Epithelial cell of prostate (primary cell): ENCODE results near the gene HS3ST3A1.

ENCODE experiments used
- DNase-seq: peaks from one replicate; pipeline ENCODE4 v3.0.0-alpha.2; 2011; ENCODE audit warnings: low read depth, low spot score
- H3K27ac ChIP-seq: fragments of 450-650 bp; 2 replicates; pipeline ENCODE4 v1.5.1; 2017; ENCODE audit warnings: mild to moderate bottlenecking

Gene HS3ST3A1

GRCh38 chr17:13541032-13541480 lies 60.7 kb downstream of the HS3ST3A1 start:
- DNase-seq, result no peak
- peak overlapping the region; percentile 32 for H3K27ac ChIP-seq

- DNase-seq, result no peak
- H3K27ac ChIP-seq, result peak overlapping the region; percentile 32
These were observed 61.2 kb downstream of the HS3ST3A1 start for GRCh38 chr17:13540546-13540945.

GRCh38 chr17:13539421-13539820 lies 62.3 kb downstream of the HS3ST3A1 start:
- no peak for DNase-seq
- no peak overlapping the region for H3K27ac ChIP-seq

- no peak overlapping the region for H3K27ac ChIP-seq
- DNase-seq, result no peak
These were observed 62.8 kb downstream of the HS3ST3A1 start for GRCh38 chr17:13538841-13539411.

- no peak overlapping the region for H3K27ac ChIP-seq
- DNase-seq, result no peak
These were observed 63.7 kb downstream of the HS3ST3A1 start for GRCh38 chr17:13537871-13538643.

GRCh38 chr17:13537167-13537731 lies 64.5 kb downstream of the HS3ST3A1 start:
- no peak for DNase-seq
- H3K27ac ChIP-seq, result no peak overlapping the region

- DNase-seq, result no peak
- H3K27ac ChIP-seq, result no peak overlapping the region
These were observed 66.8 kb downstream of the HS3ST3A1 start for GRCh38 chr17:13534946-13535345.

GRCh38 chr17:13531721-13532120 lies 70.0 kb downstream of the HS3ST3A1 start:
- no peak overlapping the region for H3K27ac ChIP-seq
- no peak for DNase-seq

- H3K27ac ChIP-seq, result no peak overlapping the region
- no peak for DNase-seq
These were observed 75.9 kb downstream of the HS3ST3A1 start for GRCh38 chr17:13525876-13526275.

GRCh38 chr17:13523164-13523563 lies 78.6 kb downstream of the HS3ST3A1 start:
- H3K27ac ChIP-seq, result no peak overlapping the region
- no peak for DNase-seq

- no peak overlapping the region for H3K27ac ChIP-seq
These were observed 79.0 kb downstream of the HS3ST3A1 start for GRCh38 chr17:13522749-13523148.

GRCh38 chr17:13521784-13522183 lies 79.9 kb downstream of the HS3ST3A1 start:
- no peak for DNase-seq
- no peak overlapping the region for H3K27ac ChIP-seq

More at GRCh38 chr17:13522749-13523148, 79.0 kb downstream of the HS3ST3A1 start:
- no peak for DNase-seq

- no peak overlapping the region for H3K27ac ChIP-seq
- DNase-seq, result no peak
These were observed 80.7 kb downstream of the HS3ST3A1 start for GRCh38 chr17:13520899-13521572.

GRCh38 chr17:13518261-13519000 lies 83.3 kb downstream of the HS3ST3A1 start:
- no peak overlapping the region for H3K27ac ChIP-seq
- DNase-seq, result no peak

GRCh38 chr17:13513039-13513405 lies 88.7 kb downstream of the HS3ST3A1 start:
- DNase-seq, result no peak
- no peak overlapping the region for H3K27ac ChIP-seq

GRCh38 chr17:13510062-13510461 lies 91.7 kb downstream of the HS3ST3A1 start:
- DNase-seq, result no peak
- H3K27ac ChIP-seq, result no peak overlapping the region

- H3K27ac ChIP-seq, result no peak overlapping the region
- DNase-seq, result no peak
These were observed 92.2 kb downstream of the HS3ST3A1 start for GRCh38 chr17:13509527-13509926.

- no peak overlapping the region for H3K27ac ChIP-seq
These were observed 92.8 kb downstream of the HS3ST3A1 start for GRCh38 chr17:13508896-13509295.

GRCh38 chr17:13503526-13503925 lies 98.2 kb downstream of the HS3ST3A1 start:
- no peak overlapping the region for H3K27ac ChIP-seq
- no peak for DNase-seq

More at GRCh38 chr17:13508896-13509295, 92.8 kb downstream of the HS3ST3A1 start:
- no peak for DNase-seq

- H3K27ac ChIP-seq, result no peak overlapping the region
- DNase-seq, result no peak
These were observed 99.5 kb downstream of the HS3ST3A1 start for GRCh38 chr17:13502263-13502662.
